ENCODE measurements around the gene ADD1.

Gene ADD1

DNA sequence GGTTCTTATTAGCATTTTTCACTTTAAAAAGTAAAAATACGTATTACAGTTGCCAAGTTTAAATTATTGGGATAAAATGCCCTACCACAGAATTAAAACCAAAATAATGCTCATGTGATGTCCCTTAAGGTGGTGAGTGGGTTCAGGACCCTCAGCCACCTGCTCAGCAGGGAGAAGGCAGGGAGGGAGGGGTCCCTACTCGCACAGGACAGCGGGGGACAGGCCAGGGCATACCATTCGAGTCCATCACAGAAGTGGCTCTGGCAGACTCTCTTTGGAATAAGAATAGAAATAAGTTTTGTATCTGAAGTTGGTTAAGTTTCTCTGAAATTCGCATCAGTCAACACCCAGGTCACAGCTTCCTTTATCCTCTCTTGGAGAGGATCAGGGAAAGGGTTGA, 81.9 kb downstream of the ADD1 start:
- no peak overlapping the region for H3K4me3 ChIP-seq (ENCODE audit: low read depth, low read length)
- TF ChIP-seq, protein P1, sequence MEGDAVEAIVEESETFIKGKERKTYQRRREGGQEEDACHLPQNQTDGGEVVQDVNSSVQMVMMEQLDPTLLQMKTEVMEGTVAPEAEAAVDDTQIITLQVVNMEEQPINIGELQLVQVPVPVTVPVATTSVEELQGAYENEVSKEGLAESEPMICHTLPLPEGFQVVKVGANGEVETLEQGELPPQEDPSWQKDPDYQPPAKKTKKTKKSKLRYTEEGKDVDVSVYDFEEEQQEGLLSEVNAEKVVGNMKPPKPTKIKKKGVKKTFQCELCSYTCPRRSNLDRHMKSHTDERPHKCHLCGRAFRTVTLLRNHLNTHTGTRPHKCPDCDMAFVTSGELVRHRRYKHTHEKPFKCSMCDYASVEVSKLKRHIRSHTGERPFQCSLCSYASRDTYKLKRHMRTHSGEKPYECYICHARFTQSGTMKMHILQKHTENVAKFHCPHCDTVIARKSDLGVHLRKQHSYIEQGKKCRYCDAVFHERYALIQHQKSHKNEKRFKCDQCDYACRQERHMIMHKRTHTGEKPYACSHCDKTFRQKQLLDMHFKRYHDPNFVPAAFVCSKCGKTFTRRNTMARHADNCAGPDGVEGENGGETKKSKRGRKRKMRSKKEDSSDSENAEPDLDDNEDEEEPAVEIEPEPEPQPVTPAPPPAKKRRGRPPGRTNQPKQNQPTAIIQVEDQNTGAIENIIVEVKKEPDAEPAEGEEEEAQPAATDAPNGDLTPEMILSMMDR (IDR thresholded peaks at IDR 0.05; ENCODE audit: low read depth, low read length): no peak

DNA sequence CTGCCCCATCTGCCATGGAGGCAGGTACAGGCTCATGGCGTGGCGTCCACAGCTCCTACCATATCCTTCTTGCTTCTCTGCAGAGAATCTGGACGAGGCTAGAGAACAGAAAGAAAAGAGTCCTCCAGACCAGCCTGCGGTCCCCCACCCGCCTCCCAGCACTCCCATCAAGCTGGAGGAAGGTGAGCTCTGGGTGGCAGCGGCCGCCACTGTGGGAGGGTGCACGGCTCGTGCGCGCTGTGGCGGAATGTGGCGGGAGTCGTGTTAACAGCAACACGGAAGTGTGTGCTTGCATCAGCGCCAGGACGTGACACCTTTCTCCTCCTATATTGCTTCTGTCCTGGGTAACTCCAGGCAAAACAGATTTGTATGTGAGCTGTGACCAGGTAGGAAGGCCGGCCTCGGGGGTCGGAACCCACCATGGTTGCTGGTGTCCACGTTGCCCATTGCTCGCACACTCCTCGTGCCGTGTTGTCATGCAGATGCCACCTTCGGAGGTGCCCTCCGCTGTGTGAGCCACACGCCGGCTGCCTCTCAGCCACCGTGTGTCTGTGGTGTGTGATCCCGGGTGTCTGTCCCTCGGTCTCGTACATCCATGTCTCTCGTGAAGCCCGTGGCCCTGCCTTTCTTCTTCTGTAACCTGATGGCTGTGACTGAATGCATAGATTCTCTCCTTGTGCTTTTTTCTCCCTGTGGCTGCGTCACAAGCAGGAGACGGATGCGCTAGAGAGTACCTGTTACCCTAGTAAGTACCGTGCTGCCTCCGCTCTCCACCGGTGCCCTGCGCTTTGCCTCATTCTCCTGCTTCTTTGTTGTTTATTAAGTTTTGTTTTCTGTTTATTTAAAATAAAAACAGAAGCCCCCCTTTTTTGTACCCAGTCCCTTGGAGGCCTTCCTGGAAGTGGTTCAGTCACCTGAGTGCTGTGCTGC, 82.6 kb downstream of the ADD1 start:
- TF ChIP-seq, protein P1 (IDR thresholded peaks at IDR 0.05; ENCODE audit: low read depth, low read length): no peak
- H3K4me3 ChIP-seq (ENCODE audit: low read depth, low read length): no peak overlapping the region

DNA sequence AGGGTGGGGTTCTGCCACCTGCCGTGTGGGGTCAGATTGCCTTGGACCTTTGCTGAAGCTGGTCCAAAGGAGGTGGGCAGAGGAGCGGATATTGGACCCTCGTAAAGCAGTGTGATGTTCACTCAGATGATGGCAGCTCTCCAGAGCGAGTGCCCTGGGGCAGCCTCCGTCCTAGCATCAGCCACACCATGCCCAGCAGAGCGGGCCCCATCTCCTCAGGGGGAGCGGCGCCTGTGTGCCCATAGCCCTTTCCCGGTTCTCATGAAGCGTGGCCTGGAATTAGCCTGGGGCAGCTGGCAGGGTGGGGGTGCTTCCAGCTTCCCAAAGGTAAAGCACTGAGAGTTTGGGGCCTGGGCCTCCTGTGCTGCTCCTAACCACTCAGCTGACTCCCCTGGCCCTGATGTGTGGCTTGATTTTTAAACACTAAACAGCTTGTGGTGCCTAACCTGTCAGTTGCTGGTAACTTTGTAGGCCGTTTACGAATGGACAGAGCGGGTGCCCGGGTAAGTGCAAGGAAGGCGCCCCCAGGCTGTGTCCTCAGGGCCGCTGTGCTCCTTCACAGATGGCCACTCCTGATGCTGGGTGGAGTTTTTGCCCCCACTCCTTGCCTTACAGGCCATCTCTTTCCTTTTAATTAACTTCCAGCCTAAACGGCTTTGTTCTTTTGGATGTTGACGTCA, 83.5 kb downstream of the ADD1 start:
- TF ChIP-seq, protein P1 (IDR thresholded peaks at IDR 0.05; ENCODE audit: low read depth, low read length): no peak

DNA sequence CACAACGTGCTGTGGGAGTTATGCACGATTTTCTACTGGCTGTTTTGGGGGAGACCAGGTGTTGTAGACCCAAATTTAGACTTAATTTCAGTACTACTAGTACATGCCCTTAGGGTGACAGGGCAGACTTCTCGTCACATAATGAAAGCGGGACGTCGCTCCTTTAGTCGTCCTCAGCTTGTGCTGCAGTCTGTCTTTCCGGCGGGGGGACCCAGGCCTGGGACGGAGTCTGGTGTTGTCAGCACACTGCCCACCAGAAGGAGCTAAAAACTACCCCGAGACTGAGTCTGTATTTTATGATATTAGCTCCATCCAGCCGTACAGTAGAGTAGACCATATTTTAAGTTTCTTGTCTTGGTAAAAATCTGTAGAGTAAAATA, 84.0 kb downstream of the ADD1 start:
- TF ChIP-seq, protein P1 (IDR thresholded peaks at IDR 0.05; ENCODE audit: low read depth, low read length): no peak

More for the DNA sequence above, 83.5 kb downstream of the ADD1 start:
- H3K4me3 ChIP-seq (ENCODE audit: low read depth, low read length): no peak overlapping the region

DNA sequence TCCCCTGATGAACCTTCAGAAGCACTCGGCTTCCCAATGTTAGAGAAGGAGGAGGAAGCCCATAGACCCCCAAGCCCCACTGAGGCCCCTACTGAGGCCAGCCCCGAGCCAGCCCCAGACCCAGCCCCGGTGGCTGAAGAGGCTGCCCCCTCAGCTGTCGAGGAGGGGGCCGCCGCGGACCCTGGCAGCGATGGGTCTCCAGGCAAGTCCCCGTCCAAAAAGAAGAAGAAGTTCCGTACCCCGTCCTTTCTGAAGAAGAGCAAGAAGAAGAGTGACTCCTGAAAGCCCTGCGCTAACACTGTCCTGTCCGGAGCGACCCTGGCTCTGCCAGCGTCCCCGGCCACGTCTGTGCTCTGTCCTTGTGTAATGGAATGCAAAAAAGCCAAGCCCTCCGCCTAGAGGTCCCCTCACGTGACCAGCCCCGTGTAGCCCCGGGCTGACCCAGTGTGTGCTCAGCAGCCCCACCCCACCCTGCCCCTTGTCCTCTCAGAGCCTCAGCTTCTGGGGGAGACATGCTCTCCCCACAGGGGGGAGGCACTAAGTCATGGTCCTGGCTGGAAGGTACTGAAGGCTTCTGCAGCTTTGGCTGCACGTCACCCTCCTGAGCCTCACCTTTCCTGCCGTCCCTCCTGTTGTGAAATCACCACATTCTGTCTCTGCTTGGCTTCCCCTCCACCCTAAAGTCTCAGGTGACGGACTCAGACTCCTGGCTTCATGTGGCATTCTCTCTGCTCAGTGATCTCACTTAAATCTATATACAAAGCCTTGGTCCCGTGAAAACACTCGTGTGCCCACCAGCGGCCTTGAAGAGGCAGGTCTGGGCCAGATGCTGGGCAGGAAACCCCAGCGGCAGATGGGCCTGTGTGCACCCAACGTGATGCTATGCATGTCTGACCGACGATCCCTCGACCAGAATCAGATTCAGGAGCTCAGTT, 84.9 kb downstream of the ADD1 start:
- TF ChIP-seq, protein P1 (IDR thresholded peaks at IDR 0.05; ENCODE audit: low read depth, low read length): no peak
- no peak overlapping the region for H3K4me3 ChIP-seq (ENCODE audit: low read depth, low read length)

More for the DNA sequence above, 84.0 kb downstream of the ADD1 start:
- no peak overlapping the region for H3K4me3 ChIP-seq (ENCODE audit: low read depth, low read length)

DNA sequence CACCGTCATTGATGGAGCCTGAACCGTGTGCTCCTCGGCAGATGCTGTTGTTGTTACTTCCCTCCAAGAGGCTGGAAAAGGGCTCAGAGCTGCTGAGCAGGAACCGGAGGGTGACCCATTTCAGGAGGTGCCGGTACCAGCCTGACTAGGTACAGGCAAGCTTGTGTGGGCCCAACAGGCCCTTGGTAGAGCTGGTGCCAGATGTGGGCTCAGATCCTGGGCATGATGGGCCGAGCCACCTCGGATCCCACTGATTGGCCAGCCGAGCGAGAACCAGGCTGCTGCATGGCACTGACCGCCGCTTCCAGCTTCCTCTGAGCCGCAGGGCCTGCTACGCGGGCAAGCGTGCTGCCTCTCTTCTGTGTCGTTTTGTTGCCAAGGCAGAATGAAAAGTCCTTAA, 85.8 kb downstream of the ADD1 start:
- H3K4me3 ChIP-seq (ENCODE audit: low read depth, low read length): no peak overlapping the region
- TF ChIP-seq, protein P1 (IDR thresholded peaks at IDR 0.05; ENCODE audit: low read depth, low read length): no peak
